Endodermal cell (in vitro differentiated cells): ENCODE results near the gene FAM222B. TPM values are rescaled to one million over a fixed set of nuclear protein-coding genes. Genes with fewer than 3 reads are reported as not detected.

ENCODE experiments used
- DNase-seq: peaks from one replicate; pipeline ENCODE4 v3.0.0-alpha.2; 2017
- H3K27ac ChIP-seq: 2 replicates; pipeline ENCODE4 v1.5.1; 2013; ENCODE audit warnings: mild to moderate bottlenecking, low read depth, low read length, moderate library complexity
- H3K27me3 ChIP-seq: 2 replicates; pipeline ENCODE4 v1.6.1; 2013; ENCODE audit warnings: mild to moderate bottlenecking, low read length, moderate library complexity; ENCODE audit not compliant: insufficient read depth, control insufficient read depth, poor library complexity, severe bottlenecking
- H3K36me3 ChIP-seq: 2 replicates; pipeline ENCODE4 v1.7.0; 2013; ENCODE audit warnings: mild to moderate bottlenecking, low read length, moderate library complexity; ENCODE audit not compliant: control insufficient read depth, insufficient read depth
- H3K4me1 ChIP-seq: one replicate; pipeline ENCODE4 v1.7.0; 2013; ENCODE audit warnings: low read length; ENCODE audit not compliant: control insufficient read depth, insufficient read depth
- H3K4me3 ChIP-seq: 2 replicates; pipeline ENCODE4 v1.5.1; 2013; ENCODE audit warnings: mild to moderate bottlenecking, low read length, moderate library complexity
- H3K9ac ChIP-seq: 2 replicates; pipeline ENCODE4 v1.6.1; 2013; ENCODE audit warnings: mild to moderate bottlenecking, low read length, moderate library complexity; ENCODE audit not compliant: poor library complexity, severe bottlenecking; ENCODE audit errors: extremely low read depth
- H3K9me3 ChIP-seq: 2 replicates; pipeline ENCODE4 v1.6.1; 2013; ENCODE audit warnings: mild to moderate bottlenecking, low read length, moderate library complexity; ENCODE audit not compliant: control insufficient read depth
- H3K27ac Mint-ChIP-seq: 2 replicates; pipeline ENCODE4 v1.8.0; 2020; ENCODE audit warnings: mixed read lengths
- H3K27me3 Mint-ChIP-seq: 2 replicates; pipeline ENCODE4 v1.8.0; 2021; ENCODE audit warnings: mild to moderate bottlenecking, mixed read lengths; ENCODE audit not compliant: insufficient read depth
- H3K36me3 Mint-ChIP-seq: 2 replicates; pipeline ENCODE4 v1.8.0; 2020; ENCODE audit warnings: low read depth, mixed read lengths
- H3K4me1 Mint-ChIP-seq: 2 replicates; pipeline ENCODE4 v1.8.0; 2020; ENCODE audit warnings: mixed read lengths
- H3K4me3 Mint-ChIP-seq: 2 replicates; pipeline ENCODE4 v1.8.0; 2020; ENCODE audit warnings: mild to moderate bottlenecking, moderate library complexity, mixed read lengths
- H3K9me3 Mint-ChIP-seq: 2 replicates; pipeline ENCODE4 v1.8.0; 2020; ENCODE audit warnings: mild to moderate bottlenecking, mixed read lengths
- WGBS, 2 experiments: methylation state at CpG; one replicate each; pipeline versions ENCODE4 v1.1.5 to v1.1.7; 2013; ENCODE audit warnings: missing lambda C conversion rate in 2 of 2, mixed read lengths in 1 of 2; ENCODE audit not compliant: insufficient coverage in 1 of 2, insufficient read length in 1 of 2; 5-methylcytosine and 5-hydroxymethylcytosine counted together
- total RNA-seq, 2 donors: library from RNA; stranded (reverse); fragmentation: NEBNext Ultra II Directional in 1 of 2; extraction: Animal tissue kit (Norgen Biotek cat#: 25700) in 1 of 2; gene quantifications; 2 replicates in 1 of 2; 3 replicates in 1 of 2; pipeline ENCODE4 v1.2.1, GENCODE V29; 2021
- TF ChIP-seq, protein P1 (sequence below): fragments of 200-600 bp; sonication (generic); conservative IDR thresholded peaks from 2 replicates; pipeline ENCODE4 v1.5.0; 2021; ENCODE audit warnings: antibody characterized with exemption, mild to moderate bottlenecking

Gene FAM222B
- total RNA-seq, 2 donors from 2014 or later, result 59.2 to 75.7 TPM

DNA sequence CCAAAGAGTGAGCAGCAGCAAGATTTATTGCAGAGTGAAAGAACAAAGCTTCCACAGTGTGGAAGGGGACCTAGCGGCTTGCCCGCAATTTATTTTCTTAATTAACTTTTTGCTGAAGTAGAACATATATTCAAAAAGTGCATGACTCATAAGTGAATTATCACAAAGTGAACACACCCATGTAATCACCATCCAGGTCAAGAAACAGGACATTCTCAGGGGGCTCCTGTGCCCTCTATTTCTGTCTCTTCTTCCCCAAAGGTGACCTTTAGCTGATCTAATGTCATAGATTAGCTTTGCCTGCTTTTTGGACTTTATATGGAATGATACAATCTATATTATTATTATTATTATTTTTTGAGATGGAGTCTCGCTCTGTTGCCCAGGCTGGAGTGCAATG lies 32.2 kb upstream of the FAM222B start:
- DNase-seq, result no peak
- H3K4me3 ChIP-seq, result no peak overlapping the region
- H3K9me3 ChIP-seq, result peaks cover 4% of the 10 kb centered on the region
- Mint-ChIP-seq H3K4me3 (no peak overlapping the region), H3K27me3 (no peaks in the 10 kb centered on the region), H3K9me3 (peaks cover 8% of the 10 kb centered on the region), H3K36me3 (peaks cover 16% of the 10 kb centered on the region), H3K4me1 (peaks cover 18% of the 10 kb centered on the region), H3K27ac (no peak overlapping the region)
- no peaks in the 10 kb centered on the region for H3K27me3 ChIP-seq
- H3K9ac ChIP-seq, result no peak overlapping the region
- WGBS, 2 experiments, result 95 to 100% methylated on average over 2 to 3 of the region's 3 CpGs
- H3K27ac ChIP-seq, result no peak overlapping the region
- H3K36me3 ChIP-seq, result peaks cover 18% of the 10 kb centered on the region
- H3K4me1 ChIP-seq, result peaks cover 3% of the 10 kb centered on the region
- TF ChIP-seq, protein P1, sequence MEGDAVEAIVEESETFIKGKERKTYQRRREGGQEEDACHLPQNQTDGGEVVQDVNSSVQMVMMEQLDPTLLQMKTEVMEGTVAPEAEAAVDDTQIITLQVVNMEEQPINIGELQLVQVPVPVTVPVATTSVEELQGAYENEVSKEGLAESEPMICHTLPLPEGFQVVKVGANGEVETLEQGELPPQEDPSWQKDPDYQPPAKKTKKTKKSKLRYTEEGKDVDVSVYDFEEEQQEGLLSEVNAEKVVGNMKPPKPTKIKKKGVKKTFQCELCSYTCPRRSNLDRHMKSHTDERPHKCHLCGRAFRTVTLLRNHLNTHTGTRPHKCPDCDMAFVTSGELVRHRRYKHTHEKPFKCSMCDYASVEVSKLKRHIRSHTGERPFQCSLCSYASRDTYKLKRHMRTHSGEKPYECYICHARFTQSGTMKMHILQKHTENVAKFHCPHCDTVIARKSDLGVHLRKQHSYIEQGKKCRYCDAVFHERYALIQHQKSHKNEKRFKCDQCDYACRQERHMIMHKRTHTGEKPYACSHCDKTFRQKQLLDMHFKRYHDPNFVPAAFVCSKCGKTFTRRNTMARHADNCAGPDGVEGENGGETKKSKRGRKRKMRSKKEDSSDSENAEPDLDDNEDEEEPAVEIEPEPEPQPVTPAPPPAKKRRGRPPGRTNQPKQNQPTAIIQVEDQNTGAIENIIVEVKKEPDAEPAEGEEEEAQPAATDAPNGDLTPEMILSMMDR, result no peak

DNA sequence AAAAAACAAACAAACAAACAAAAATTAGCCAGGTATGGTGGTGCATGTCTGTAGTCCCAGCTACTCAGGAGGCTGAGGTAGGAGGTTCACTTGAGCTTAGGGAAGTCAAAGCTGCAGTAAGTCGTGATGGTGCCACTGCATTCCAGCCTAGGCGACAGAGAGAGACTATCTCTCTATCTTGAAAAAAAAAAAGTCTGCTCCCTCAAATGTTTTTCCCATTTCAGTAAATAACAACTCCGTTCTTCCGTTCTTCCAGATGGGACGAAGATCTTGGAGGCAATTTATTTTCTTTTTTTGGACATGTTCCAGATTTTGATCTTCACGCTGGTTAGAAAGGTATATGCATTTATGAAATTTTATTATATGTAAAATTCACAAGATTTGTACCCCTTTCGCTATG lies 31.2 kb upstream of the FAM222B start:
- peaks cover 14% of the 10 kb centered on the region for H3K36me3 Mint-ChIP-seq
- TF ChIP-seq, protein P1, result no peak
- H3K27ac Mint-ChIP-seq, result no peak overlapping the region
- 93 to 96% methylated on average over 3 to 5 of the region's 7 CpGs for WGBS, 2 experiments
- Histone ChIP-seq H3K4me3 (no peak overlapping the region), H3K9me3 (peaks cover 4% of the 10 kb centered on the region), H3K4me1 (peaks cover 3% of the 10 kb centered on the region), H3K27ac (no peak overlapping the region), H3K36me3 (peaks cover 10% of the 10 kb centered on the region), H3K27me3 (no peaks in the 10 kb centered on the region), H3K9ac (no peak overlapping the region)
- H3K9me3 Mint-ChIP-seq, result peaks cover 8% of the 10 kb centered on the region
- DNase-seq, result no peak
- H3K4me1 Mint-ChIP-seq, result peaks cover 16% of the 10 kb centered on the region
- H3K27me3 Mint-ChIP-seq, result no peaks in the 10 kb centered on the region
- H3K4me3 Mint-ChIP-seq, result no peak overlapping the region

DNA sequence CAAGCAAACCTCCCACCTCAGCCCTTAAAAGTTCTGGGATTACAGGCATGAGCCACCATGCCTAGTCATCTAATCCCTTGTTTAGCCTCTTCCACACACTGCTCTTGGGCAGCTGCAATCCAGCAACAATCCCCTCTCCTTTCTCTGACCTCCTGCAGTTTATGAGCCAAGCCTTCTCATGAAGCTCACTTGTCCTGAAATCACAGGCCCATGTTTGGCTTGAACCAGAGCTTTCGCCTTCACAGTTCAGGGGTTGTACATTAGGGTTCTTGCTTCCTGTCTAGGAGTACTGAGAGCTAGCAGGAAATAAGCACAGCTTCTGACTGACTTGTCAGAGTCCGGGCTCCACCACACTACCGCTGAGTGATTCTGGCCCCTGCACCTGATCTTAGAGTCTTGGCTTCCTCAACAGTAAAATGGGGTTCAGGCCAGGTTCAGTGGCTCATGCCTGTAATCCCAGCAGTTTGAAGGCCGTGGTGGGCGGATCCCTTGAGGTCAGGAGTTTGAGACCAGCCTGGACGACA lies 28.5 kb upstream of the FAM222B start:
- peak overlapping the region; percentile 62 for H3K27ac Mint-ChIP-seq
- WGBS, 2 experiments, result 93 to 100% methylated on average over 5 to 6 of the region's 6 CpGs

More for the DNA sequence above, 28.5 kb upstream of the FAM222B start:
- peaks cover 3% of the 10 kb centered on the region for H3K4me1 ChIP-seq
- no peaks in the 10 kb centered on the region for H3K36me3 ChIP-seq
- H3K27me3 ChIP-seq, result no peaks in the 10 kb centered on the region
- H3K4me3 ChIP-seq, result no peak overlapping the region
- peaks cover 2% of the 10 kb centered on the region for H3K27me3 Mint-ChIP-seq
- H3K27ac ChIP-seq, result no peak overlapping the region
- DNase-seq, result no peak
- peaks cover 16% of the 10 kb centered on the region for H3K4me1 Mint-ChIP-seq
- H3K9ac ChIP-seq, result no peak overlapping the region
- no peaks in the 10 kb centered on the region for H3K9me3 ChIP-seq
- no peak overlapping the region for H3K4me3 Mint-ChIP-seq
- H3K9me3 Mint-ChIP-seq, result no peaks in the 10 kb centered on the region
- no peaks in the 10 kb centered on the region for H3K36me3 Mint-ChIP-seq
- TF ChIP-seq, protein P1, result no peak
